ENCODE measurements around the gene CCDC82.

The CCDC82 gene

DNA sequence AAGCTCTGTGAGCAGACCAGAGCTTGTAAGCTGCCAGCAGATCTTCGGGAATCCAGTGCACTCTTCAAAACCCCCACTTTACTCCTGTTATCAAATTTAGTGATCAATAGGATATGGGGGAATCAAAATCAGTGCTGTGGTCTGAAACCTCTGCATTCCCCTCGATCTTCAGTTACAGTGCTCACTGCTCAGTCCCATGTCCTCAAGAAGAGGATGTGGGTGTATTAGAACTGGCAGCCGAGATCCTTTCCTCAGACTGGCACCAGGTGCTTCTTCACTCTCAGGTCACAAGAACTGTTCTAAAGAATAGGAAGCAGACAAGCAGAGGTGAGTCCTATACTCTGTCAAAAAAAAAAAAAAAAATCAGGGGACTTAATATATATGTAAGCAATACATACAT is 31.4 kb downstream of the CCDC82 start:
- no peak for DNase-seq

DNA sequence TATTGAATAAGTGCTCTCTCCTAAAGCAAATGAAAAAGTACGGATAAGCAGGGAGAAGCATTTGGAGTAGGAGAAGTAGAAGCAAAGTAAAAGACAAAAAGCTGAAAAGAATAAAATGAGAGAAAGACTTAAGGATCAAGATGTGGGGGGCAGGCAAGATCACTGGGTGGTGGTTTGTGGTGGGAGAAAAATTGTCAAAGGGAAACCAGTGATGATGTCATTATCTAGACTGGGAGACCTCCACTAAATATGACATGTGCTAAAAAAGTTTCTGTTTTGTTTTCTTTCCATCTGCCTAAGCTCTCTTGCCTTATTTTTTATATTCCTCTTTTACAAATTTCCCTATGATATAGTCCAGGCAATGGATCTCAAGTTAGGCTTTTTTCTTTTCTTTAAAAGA is 31.9 kb downstream of the CCDC82 start:
- no peak for DNase-seq

DNA sequence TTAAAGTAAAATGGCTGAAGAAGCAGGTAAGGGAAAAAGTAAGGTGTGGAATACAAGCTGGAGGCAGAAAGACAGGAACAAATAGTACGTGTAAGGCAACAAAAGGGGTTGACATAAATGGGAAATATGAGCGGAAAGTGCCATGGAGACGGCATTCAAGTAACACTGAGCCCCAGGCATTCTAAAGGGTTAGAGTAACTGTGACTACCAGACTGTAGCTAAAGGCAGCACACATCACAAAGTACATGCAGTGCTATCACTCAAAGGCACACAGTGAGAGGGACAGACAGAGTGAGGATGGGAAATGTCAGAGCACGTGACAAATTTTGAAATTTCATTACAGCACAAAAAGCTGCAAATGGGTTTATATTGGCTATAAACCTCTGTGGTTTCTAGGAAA is 32.9 kb downstream of the CCDC82 start:
- no peak for DNase-seq

DNA sequence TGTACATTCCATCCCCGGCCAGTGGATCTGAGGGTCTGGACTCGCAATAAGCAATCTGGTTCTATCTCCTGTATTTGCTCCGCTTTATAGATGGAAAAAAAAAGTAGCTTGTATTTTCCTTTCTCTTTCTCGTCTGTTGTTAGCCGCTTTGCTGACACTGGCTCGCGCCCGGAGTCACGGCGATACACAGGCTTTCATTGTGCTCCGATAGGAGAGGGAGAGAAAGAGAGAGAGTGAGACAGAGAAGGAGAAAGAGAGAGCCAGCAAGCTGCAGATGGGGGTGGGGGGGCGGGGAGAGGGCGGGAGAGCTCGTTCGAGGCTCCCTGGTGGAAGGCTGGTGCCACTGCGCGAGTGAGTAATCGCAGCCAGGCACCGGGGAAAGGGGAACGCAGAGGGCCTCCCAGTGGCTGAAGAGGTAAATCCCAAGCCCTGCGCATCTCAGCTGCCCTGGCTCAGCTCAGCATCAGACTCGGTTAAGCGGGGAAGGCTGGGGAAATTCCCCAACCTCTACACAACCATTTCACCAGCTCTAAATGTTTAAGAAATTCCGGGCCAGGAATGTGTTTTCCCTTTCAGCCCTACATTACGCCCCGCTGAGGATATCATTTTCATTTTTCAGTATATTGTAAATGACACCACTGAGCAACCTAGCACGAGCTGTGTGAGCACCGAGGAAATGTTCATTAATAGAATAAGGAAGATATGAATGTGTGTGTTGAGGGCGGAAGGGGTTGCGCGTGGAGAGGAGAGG is 46.6 kb downstream of the CCDC82 start, which contains the start of gene MAML2:
MAML2 (minus strand) TSS at position 235 of the 751 bp plus-strand sequence. CDS start 1,300 bp downstream, outside the sequence.
- peak; percentile 87 for DNase-seq

DNA sequence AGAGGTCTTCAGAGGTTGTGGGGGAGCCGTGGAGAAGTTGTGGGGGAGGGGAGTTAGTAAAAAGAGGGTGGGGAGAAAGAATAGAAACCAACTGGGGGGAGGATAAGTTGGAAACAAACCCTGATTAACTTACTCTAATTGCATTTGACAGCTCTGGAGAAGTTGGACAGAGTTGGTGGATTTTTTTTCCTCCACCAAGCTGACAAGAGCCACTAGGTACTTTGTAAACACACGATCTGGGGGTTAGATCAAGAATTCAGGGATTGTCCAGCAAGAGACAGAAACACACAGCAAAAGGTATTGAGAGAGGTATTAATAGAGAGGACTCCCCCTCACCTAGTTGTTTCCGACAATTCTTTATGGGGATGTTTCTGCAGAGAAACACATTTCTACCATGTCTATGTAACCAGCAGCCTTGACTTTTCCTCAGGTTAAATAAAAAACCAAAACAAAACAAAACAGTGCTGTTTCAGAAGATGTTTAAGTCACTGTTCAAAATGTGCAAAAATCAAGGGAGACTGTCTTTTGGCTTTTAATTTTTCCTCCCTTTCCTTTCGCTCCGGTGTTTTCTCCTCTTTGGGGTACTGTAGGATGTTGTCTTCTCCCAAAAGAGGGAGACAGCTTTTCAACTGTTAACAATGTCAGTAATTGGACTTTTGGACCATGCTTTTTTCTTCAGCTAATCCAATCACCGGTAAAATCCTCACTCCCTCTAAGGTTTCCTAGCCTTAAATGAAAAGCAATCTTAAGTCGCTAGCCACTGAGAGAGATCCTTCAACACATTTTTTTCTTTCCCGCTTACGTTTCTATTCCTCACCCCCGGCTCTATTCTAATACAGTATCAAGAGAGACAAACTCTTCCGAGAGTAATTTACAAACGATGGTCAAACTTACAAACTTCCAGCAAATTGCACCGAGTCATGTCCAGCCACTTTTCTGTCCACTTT is 47.4 kb downstream of the CCDC82 start:
- no peak for DNase-seq

DNA sequence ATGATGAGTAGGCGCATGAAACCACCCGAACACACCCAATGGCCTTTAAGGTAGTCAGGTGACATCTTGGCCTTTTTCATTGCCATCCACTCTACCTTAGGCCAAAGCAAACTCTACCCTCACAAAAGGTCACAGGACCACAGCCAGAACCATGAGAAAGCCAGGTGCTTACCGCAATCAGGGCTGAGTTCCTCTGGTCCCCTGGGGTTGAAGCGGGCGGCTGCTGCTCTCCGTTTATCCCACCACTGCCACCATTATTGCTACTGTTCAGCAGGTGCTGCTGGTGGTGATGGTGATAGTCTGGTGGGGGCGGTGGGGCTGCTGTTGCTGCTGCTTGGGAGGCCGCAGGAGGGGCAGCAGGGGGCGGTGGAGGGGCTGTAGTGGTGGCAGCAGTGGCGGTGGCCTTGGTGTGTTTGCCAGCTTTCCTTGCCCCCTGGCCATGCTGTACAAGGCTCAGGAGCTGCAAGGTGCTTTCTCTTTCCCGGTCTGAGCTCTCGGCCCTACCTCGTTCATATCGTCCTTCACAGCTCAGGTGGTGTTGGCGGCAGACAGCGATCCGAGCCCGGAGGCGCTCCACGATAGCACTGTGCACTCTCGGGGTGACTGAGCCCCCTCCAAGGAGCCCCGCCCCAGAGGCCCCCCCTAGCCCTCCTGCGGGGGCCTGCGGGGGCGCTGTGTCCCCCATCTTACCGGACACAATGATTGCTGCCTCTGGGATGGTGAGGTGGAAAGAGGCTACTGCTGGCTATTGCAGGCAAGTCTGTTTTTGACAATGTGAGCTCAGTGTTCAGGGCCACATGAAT is 48.3 kb downstream of the CCDC82 start:
- peak; percentile 68 for DNase-seq

DNA sequence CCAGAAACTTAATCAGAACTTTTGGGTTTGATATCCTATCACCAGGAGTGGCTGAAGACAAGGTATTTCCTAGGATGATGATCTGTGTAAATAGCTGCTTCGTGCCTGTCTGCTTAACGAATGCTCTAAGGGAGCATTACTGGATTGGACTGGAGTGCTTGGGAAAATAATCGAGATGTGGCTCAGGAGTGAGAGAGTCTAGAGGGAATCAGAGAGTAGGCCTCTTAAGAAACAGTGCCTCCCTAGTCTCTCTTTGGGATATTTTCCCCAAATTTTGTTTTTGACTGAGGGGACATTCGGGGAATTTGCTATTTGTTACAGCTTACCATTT is 49.2 kb downstream of the CCDC82 start:
- DNase-seq = no peak

DNA sequence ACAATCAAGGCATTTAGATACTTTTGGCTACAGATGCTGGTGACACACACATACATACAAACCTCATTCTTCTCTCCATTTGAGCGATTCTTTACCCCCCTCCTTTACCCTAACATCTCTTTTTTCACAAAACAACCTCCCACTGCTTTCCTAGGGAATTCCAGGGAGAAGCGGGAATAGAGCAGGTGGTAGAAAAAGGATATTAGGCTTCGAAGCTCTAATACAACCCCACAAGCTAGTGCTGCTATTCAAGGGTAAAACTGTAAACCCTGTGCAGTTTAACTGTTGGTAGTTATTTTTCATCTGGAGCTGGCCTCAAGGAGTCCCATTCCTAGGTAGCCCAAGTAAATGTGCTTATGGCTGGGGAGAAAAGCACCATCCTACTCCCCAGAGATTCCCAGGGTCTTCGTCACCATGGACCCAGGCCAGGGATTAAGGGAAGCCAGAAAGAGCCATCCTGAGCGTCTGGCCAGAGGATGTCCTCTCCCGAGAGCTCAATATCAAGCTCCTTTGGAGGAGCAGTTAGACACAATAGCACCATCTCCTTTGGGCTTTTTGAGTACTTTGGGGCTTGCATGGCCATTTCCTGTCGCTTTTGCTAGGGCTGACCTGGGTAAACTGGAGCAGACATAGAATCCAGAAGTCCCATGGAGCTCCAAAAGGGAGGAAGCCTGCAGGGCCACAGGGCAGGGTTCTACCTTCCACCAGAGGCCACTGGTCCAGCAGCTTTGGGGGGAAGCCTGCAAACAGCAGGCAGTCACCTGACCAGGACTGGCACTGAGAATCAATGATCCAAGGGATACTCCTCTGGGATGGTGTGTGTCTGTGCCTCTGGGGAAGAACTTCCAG is 49.8 kb downstream of the CCDC82 start:
- DNase-seq = no peak

DNA sequence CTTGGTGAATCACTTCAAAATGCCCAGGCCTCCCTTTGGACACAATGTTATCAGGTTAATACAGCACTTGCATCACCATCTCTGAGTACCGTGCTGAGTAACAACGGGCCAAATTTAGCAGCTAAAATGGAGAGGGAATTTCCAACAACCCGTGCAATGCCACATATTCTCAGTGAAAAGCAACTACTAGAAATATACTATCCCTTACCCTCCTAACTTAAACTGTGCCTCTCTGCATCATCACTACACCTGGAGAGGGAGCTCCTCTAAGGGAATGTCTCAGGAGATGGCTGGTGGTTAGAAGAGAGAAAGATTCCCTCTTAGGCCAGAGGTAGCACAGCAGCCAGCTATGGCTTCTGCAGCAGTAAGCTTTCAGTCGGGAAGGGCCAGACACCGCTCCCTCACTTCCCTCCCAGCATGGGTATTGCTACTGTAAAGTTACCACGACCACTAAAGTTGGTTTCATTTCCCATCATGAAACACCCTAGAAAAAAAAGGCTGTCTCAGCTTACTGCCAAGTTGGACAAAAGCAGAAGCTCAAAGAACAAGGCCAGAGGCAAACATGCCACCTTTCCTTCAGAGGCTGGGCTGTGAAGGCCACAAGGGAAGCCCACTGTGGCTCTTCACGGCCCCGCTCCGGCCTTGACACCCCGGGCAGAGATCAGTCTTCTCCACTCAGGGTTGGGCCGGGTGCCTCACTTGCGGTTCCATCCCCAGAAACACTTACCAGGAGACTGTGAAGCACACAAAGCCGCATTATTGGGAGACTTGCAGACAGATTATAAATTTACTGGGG is 50.6 kb downstream of the CCDC82 start:
- DNase-seq = peak; percentile 28

DNA sequence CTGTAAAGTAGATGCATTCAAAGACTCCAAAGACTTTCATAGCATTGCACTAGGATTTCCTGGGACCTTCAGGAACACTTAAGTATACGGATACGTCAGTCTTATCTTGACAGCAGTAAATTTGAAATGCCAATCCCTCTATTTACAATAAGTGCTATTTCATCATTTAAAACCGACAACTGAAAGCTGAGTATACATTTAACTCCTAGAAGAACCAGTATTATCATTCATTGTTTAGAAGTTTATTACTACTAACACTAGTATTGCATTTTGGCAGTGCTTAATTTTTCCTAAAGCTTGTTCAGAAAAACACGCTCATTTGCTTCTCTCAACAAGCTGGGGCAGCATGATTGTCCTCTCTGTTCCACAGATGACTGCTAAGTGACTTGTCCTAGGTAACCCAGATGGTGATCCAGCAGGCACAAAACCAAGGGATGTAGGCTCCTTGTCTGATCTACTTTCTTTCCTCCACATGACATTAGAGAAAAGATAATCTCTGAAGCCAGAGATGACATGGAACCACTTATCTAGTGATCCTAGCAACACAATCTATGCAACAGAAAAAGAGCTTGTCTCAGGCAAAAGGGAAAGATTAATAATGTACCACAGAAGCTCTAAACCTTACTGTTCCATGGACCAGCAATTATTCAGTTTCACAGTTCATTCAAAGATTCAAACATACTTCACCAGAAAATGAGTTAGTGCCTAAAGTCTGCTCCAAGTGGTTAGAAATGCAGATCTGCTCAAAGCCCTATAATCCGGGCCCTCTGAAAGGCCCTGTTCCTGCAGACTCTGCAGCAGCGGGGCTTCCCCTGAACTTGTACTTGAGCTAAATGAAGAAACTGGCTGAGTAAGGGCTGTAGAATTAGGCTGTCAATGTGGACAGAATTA is 51.9 kb downstream of the CCDC82 start:
- DNase-seq = no peak

DNA sequence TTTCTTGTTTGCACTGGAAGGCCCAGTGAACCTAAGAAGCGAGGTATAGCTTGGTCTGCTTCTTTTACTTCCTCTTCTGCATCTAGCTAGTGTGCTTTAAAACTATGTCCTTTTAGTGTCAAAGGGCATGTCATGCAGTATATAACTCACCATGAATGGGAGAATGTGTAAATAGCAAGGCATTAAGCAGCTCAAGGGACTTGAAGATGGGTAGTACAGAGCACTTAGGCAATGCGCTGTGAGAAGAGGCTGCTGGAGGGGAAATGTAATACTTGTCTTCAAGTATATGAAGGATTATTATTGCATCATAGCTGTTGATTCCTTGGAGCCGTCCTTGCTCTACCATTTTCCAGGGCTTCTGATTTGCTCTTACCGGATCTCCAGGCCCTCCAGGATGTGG is 54.3 kb downstream of the CCDC82 start:
- no peak for DNase-seq

DNA sequence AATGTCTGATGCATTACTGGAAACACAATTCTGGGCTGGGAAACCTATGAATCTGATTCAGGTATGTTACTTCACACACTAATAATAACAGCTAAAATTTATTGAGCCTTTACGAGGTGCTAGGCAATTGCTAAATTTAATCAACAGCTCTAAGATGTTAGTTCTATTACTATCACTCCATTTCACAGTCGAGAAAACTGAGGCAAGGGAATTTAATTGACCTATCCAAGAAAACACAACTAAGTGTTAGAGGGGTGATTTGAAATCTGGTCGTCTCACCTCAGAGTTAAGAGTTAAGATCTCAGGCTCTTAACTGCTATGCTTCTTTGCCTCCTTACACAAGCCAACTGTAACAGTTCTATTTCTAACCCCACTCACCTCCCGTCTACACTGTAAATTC is 55.5 kb downstream of the CCDC82 start:
- DNase-seq = no peak

DNA sequence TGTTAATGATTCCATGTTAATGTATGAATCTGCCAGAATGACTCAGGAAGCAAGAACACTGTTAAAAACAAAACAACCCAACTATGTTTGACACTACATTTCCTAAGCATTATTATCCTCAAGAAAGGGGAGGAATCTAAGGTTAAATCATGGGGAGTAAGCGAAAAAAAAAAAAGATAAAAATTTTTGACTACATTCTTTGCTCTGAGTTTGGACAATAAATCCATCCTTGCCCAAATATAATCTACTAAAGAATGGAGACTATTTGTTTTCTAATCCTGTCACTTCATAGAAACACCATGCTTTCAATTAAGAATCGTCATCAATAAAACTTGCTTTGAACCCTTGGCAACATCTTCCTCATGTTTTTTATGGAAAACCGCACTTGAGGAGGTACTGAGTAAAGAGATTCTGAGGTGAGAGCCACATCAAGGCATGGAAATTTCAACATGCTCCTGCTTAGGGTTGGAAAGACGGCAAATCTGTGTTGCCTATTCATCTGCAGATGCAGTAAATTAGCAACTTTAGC is 56.5 kb downstream of the CCDC82 start:
- no peak for DNase-seq

DNA sequence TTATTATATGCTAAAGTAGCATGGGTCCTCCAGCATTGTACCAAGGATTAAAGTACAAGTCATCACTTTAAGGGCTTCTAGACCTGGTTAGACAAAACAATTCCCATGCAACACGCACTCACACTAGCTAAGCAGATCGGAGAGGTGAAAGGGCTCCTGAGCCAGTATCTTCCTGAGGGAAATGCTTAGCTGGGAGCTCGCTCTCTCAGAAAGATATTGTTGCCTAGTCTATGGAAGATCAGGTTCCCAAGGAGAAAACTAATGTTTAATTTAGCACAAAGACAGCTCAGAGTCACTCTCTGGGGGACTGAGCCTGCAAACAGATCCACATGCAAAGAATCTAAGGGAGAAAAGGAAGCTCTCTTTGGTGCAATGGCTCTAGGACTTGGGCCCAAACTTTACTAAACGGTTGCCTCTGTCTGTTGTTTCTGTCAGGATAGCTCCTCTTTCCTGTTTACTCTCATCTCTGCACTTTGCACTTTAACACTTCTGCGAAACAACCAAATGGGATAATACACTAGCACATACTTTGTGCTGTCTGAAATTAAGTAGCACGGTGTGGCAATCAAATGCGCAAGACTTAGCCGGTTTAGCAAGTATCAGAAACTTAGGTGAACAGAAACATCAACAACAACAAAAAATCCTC is 57.5 kb downstream of the CCDC82 start:
- DNase-seq = no peak

DNA sequence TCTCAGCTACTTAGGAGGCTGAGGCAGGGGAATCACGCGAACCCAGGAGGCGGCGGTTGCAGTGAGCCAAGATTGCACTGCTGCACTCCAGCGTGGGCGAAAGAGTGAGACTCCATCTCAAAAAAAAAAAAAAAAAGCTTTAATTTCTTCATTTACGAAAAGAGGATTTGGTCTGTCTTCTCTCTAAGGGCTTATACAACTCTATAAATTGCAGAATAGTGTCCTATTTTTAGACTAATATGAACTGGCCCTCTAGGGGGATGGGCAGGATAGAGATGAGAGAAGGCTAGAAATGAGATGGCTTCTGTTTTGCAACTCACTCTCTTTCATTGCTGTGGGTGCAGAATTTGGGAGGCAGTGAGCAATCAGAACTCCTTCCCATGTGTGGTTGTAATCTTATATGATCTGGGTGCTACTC is 58.0 kb downstream of the CCDC82 start:
- no peak for DNase-seq

DNA sequence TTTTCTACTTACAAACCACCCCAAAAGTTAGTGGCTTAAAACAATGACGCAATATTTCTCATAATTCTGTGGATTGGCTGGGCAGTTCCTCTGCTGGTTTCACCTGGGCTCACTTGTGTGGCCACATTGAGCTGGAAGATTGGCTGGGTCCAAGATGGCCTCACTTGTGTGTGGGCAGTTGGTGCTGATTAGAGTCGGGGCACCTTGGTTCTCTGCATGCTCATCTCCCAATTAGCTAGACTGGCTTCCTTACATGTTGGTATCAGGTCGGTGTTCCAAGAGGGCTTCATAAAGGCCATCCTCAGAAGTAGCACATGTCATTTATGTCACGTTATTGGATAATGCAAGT is 59.2 kb downstream of the CCDC82 start:
- DNase-seq = no peak

DNA sequence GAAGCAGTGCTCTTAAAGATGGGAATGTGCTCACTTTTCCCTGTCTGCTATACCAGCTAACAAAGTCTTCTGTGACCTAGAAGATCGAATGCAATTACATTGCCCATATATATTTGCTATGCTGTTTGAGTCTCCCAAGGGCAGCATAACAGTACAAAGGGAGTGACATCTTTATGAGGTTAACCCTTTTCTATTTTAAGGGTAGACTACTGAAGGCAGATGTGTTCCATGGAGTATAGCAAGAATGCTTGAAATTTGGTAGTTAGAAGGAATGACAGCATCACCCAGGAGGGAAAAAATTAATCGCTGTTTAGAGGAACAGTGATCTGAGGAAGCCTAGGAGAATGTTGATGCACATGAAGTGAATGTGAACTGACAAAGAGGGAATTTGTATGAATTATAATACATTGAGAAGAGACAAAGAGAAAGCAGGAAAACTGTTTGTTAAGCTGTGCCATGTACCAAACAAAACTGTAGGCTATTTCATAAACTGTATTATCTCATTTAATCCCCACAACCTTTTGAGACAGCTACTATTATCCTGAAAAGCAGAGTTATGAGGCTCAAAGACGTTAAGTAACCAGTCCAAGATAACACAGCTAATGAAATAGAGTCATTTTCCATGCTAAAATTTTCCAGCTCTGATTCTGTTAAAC is 59.7 kb downstream of the CCDC82 start:
- no peak for DNase-seq

DNA sequence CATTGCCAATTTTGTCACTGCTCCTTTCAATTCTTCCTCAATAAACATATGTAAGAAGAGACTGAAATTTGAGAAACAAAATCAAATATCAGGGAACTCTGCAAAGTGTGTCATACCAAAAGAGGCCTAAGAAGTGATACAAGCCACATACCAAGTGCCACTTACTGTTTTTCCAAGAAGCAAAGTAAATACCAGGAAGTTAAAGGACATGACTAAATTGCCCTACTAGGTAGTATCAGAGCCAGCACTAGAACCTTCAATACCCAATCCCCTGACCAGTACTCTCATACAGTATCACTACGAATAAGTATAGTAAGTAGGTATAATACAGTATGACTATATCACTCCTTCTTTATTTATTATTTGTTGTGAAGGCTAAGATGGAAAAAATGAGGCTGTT is 60.3 kb downstream of the CCDC82 start:
- no peak for DNase-seq

DNA sequence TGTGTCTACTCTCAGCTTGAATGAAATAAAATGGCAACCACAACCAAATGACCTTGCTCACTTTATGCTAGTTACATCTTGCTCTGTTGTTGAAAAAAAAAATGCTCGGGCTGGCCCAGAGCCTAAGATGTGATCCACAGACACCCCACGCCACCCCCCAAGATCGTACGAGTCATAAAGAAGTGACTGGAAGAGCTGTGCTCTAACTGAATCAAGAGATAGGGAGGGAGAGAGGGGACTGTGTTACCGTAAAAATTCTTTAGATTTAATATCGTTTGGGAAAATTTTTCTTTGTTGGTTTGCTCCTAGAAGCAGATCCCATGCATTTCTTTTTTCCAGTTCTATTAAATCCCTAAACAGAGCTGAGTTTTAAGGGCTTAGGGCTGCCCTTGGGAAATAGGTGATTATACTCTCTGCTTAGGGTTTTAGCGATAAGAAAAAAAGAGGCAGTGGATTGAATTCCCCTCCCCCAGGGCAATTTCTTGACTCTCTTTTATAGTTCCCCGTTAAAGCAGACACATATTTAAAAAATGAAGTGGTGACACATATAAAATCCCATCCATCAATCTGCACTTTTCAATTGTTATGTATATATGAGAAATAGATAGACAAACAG is 61.2 kb downstream of the CCDC82 start:
- no peak for DNase-seq
